Suprapubic skin (tissue), 4 donors: ENCODE data around the gene DNPH1. TPM values are rescaled to one million over a fixed set of nuclear protein-coding genes. Genes with fewer than 3 reads are reported as not detected.

ENCODE experiments used
- DNase-seq, 2 donors: peaks; one replicate each; pipeline ENCODE4 v3.0.0-alpha.2; 2019; ENCODE audit warnings: low spot score in 2 of 2
- H3K27ac ChIP-seq: fragments of 200-600 bp; sonication (generic); one replicate; pipeline ENCODE4 v1.5.1; 2019
- H3K27me3 ChIP-seq: fragments of 200-600 bp; sonication (generic); one replicate; pipeline ENCODE4 v1.5.1; 2019
- H3K36me3 ChIP-seq: fragments of 200-600 bp; sonication (generic); one replicate; pipeline ENCODE4 v1.5.1; 2019
- H3K4me1 ChIP-seq: fragments of 200-600 bp; sonication (generic); one replicate; pipeline ENCODE4 v1.5.1; 2019
- H3K4me3 ChIP-seq: fragments of 200-600 bp; sonication (generic); one replicate; pipeline ENCODE4 v1.5.1; 2019; ENCODE audit warnings: mild to moderate bottlenecking
- H3K9me3 ChIP-seq: fragments of 200-600 bp; sonication (generic); one replicate; pipeline ENCODE4 v1.5.1; 2019
- CTCF ChIP-seq, 2 donors: fragments of 200-600 bp in 1 of 2; fragments of 450-650 bp in 1 of 2; sonication (generic) in 1 of 2; IDR thresholded peaks; one replicate each; pipeline ENCODE4 v1.5.1; 2016 to 2019; ENCODE audit warnings: antibody characterized with exemption in 2 of 2, mild to moderate bottlenecking in 1 of 2, moderate library complexity in 1 of 2
- EP300 ChIP-seq: sonication (generic); formaldehyde crosslinking; IDR thresholded peaks from one replicate; pipeline ENCODE4 v1.6.1; 2017; ENCODE audit warnings: antibody characterized with exemption
- POLR2A ChIP-seq, 2 donors: fragments of 450-650 bp; IDR thresholded peaks; one replicate each; pipeline ENCODE4 v1.6.1; 2017; ENCODE audit warnings: antibody characterized with exemption in 2 of 2, mild to moderate bottlenecking in 2 of 2, moderate library complexity in 2 of 2
- POLR2AphosphoS5 ChIP-seq, 3 donors: sonication (generic); formaldehyde crosslinking; IDR thresholded peaks; one replicate each; pipeline ENCODE4 v1.6.1; 2017; ENCODE audit warnings: antibody characterized with exemption in 3 of 3
- WGBS: methylation state at CpG from one replicate; pipeline ENCODE4 v1.1.5; 2018; 5-methylcytosine and 5-hydroxymethylcytosine counted together
- total RNA-seq, 4 donors: library from RNA; depleted of rRNA; stranded (reverse); fragments of >200 nt; gene quantifications; one replicate each; pipeline ENCODE4 v1.1.0, GENCODE V29; 2016

Gene DNPH1
- total RNA-seq: 10 to 100 TPM; 21.9 to 88.4 (median 74.4) TPM

- peak; percentile 79 to 82 for DNase-seq
- TF ChIP-seq EP300 (no peak), POLR2AphosphoS5 (IDR thresholded peaks at IDR 0.05) (no peak), CTCF (IDR thresholded peaks at IDR 0.05) (peak; percentile 65 to 93), POLR2A (IDR thresholded peaks at IDR 0.05) (no peak)
These were observed at the start of gene DNPH1 for GRCh38 chr6:43228951-43229802. Gene DNPH1, minus strand, starts transcription at chr6:43229481. Its CDS starts 25 bp downstream, at chr6:43229456.

DNA sequence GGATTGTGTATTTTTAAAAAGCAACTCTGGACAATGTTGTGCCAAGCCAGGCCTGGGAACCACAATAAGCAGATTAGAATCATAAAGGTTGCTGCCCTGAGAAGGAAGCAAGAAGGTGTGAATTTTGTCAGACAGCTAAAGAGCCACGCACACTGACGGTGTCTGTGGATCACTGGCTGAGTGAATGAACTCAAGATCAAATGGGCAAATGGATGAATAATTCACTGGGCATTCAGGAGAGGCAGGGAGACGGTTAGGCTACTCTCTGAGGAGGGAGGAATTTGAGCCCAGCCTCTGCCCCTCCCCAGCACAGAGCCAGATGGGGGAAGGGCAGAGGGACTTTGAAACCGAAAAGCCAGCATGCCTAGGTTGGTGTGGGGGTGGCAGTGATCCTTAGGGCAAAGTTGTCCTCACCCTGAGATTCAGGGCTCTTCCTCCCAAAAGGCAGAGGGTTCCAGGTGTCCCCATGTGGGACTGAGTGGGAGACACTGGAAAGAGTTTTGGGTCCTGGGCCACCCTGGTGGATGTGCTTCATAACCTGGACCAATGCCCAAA, 49.3 kb upstream of the DNPH1 start:
- no peak overlapping the region for H3K4me3 ChIP-seq
- H3K27ac ChIP-seq: no peak overlapping the region
- DNase-seq: no peak
- H3K36me3 ChIP-seq: no peaks in the 10 kb centered on the region
- WGBS: 72% methylated on average over 4 of the region's 4 CpGs
- TF ChIP-seq POLR2A (IDR thresholded peaks at IDR 0.05) (no peak), EP300 (no peak), POLR2AphosphoS5 (IDR thresholded peaks at IDR 0.05) (no peak), CTCF (IDR thresholded peaks at IDR 0.05) (no peak)
- peaks cover 40% of the 10 kb centered on the region for H3K27me3 ChIP-seq
- no peaks in the 10 kb centered on the region for H3K9me3 ChIP-seq
- peaks cover 18% of the 10 kb centered on the region for H3K4me1 ChIP-seq

More at GRCh38 chr6:43228951-43229802, at the start of gene DNPH1:
- no peaks in the 10 kb centered on the region for H3K9me3 ChIP-seq
- WGBS: 11% methylated on average over 15 of the region's 82 CpGs
- no peaks in the 10 kb centered on the region for H3K36me3 ChIP-seq
- no peaks in the 10 kb centered on the region for H3K27me3 ChIP-seq
- H3K4me1 ChIP-seq: peaks cover 25% of the 10 kb centered on the region
- H3K27ac ChIP-seq: peak within 1 kb of the TSS; percentile 43
- H3K4me3 ChIP-seq: peak within 1 kb of the TSS; percentile 80

DNA sequence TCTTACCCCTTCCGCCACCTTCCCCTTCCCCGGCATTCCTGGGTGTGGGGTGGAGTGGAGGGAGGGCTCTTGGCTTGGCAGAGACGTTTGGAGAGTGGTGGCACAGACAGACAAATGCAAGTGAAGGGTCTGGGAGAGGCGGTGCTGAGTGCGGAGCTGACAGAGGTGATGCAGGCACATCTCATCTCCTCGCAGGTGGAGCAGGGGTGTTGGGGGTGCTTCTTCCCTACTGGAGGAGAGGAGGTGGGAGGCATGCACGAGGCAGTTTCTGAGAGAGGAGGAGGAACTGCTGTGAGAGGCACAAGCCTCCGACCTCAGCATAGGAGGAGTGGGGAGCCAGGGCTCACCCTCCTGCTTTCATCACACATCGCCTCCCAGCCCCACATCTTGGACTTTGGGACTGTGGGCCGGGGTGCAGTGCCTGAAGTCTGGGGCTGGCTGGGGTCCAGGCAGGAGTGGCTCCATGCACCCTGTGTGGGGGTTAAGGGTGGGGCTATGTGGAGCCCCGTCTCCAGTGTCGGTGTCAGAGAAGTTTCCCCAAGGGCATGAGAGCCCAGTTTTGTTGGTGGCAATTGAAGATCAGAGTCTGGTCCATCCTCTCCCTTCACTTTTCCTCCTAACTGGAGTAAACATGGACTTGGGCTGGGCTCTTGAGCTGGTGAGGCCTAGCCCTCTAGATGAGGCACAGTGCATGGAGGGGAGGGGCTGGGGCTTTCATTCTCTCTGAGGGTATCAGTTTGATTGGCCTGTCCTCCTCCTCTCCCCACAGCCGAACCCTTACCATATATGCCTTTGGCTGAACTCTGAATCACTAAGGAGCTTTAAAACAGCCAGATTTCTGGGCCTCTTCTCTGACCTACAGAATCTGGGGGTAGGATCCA, 48.6 kb upstream of the DNPH1 start:
- Histone ChIP-seq H3K9me3 (no peaks in the 10 kb centered on the region), H3K27me3 (peaks cover 33% of the 10 kb centered on the region), H3K4me1 (peaks cover 18% of the 10 kb centered on the region), H3K27ac (no peak overlapping the region), H3K4me3 (no peak overlapping the region), H3K36me3 (no peaks in the 10 kb centered on the region)
- no peak for DNase-seq
- TF ChIP-seq CTCF (IDR thresholded peaks at IDR 0.05): no peak
- TF ChIP-seq POLR2A (IDR thresholded peaks at IDR 0.05): no peak
- WGBS: 72% methylated on average over 12 of the region's 13 CpGs

GRCh38 chr6:43277306-43277642, 48.0 kb upstream of the DNPH1 start:
- no peak for TF ChIP-seq POLR2AphosphoS5 (IDR thresholded peaks at IDR 0.05)
- no peak for TF ChIP-seq EP300
- no peak for TF ChIP-seq POLR2A (IDR thresholded peaks at IDR 0.05)
- no peak for TF ChIP-seq CTCF (IDR thresholded peaks at IDR 0.05)
- no peaks in the 10 kb centered on the region for H3K36me3 ChIP-seq
- H3K4me3 ChIP-seq: no peak overlapping the region
- DNase-seq: no peak
- H3K9me3 ChIP-seq: no peaks in the 10 kb centered on the region
- H3K27me3 ChIP-seq: peaks cover 27% of the 10 kb centered on the region
- no peak overlapping the region for H3K27ac ChIP-seq
- peaks cover 18% of the 10 kb centered on the region for H3K4me1 ChIP-seq
- WGBS: 83% methylated on average over 6 of the region's 6 CpGs
